ENCODE measurements around the gene SUN1. TPM values are rescaled to one million over a fixed set of nuclear protein-coding genes. Genes with fewer than 3 reads are reported as not detected.

The SUN1 gene
- total RNA-seq, 1 experiment from 2014 or later: 181 TPM

DNA sequence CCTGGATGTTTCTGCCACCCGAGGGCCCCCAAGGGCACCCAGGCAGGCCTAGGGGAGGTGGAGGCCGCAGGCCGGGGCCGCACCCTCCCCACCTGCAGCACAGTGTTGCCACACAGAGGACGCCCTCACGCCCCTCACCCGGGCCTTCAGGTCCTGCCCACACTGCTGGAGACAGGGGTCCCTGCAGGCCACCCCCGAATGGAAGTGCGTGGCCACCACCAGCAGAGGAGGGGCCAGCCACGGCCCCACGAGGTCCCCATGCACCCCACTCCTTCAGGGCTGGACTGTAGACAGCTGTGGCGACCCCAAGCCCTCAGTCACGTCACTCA, 86.8 kb downstream of the SUN1 start (continued):
- TF ChIP-seq TCF7L2 (IDR thresholded peaks at IDR 0.05; ENCODE audit: borderline replicate concordance, extremely low read depth, insufficient read depth, insufficient read length) (no peak), EGR1 (IDR thresholded peaks at IDR 0.05; ENCODE audit: low read depth) (no peak), JUND (IDR thresholded peaks at IDR 0.05) (no peak), YY1 (IDR thresholded peaks at IDR 0.05; ENCODE audit: extremely low read depth, insufficient replicate concordance, low read depth, low read length) (no peak), SP1 (IDR thresholded peaks at IDR 0.05; ENCODE audit: low read depth) (no peak), POLR2A (IDR thresholded peaks at IDR 0.05; ENCODE audit: borderline replicate concordance, extremely low read depth, insufficient read depth, insufficient read length) (no peak)
- TF ChIP-seq, protein P1, sequence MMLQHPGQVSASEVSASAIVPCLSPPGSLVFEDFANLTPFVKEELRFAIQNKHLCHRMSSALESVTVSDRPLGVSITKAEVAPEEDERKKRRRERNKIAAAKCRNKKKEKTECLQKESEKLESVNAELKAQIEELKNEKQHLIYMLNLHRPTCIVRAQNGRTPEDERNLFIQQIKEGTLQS (IDR thresholded peaks at IDR 0.05): no peak

DNA sequence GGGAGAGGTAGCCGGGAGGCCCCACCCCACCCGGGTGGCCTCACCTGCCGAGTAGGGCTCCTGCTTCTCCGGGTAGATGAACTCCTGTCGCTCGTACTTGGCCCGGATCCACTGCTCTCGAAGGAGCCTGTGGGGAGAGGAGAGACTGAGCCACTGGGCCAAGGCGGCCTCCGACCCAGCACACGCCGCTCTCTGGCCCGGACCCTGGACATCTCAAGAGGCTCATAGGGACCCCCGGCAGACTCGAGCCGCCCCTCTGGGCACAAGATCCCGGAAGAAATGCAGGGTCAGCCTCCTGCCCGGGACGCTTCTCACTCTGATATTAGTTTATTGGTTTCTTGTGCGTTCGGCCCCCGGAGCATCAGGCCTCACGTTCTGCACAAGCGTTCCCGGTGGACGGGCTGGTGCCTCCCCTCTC, 87.7 kb downstream of the SUN1 start:
- Histone ChIP-seq H3K27me3 (ENCODE audit: insufficient read depth, low read length) (no peaks in the 10 kb centered on the region), H3K4me2 (ENCODE audit: low read length) (no peak overlapping the region), H3K79me2 (ENCODE audit: insufficient read depth, low read length) (no peaks in the 10 kb centered on the region), H3K36me3 (ENCODE audit: control insufficient read depth in 1 of 2, insufficient read depth in 2 of 2, low read length in 2 of 2) (no peaks in the 10 kb centered on the region), H3K9me2 (ENCODE audit: insufficient read depth) (no peaks in the 10 kb centered on the region), H3K9me3 (ENCODE audit: control insufficient read depth in 1 of 2, insufficient read depth in 1 of 2, low read depth in 1 of 2, low read length in 2 of 2) (no peaks in the 10 kb centered on the region), H2AFZ (ENCODE audit: low read depth, low read length, poor library complexity, severe bottlenecking) (no peak overlapping the region), H3K9ac (ENCODE audit: low read length) (no peak overlapping the region), H4K20me1 (ENCODE audit: insufficient read depth) (no peaks in the 10 kb centered on the region), H3K4me1 (ENCODE audit: control insufficient read depth in 1 of 2, insufficient read depth in 2 of 2, low read length in 2 of 2) (peaks cover 0 to 6% of the 10 kb centered on the region in 2 experiments; a peak in 2 of 4 replicates), H3K27ac (ENCODE audit: low read depth, low read length) (no peak overlapping the region), H3K4me3 (replicated peaks in 1 of 2; ENCODE audit: low read depth in 1 of 2, low read length in 2 of 2) (no peak overlapping the region)
- BruUV-seq (replicated peaks): no TSS peak
- intact Hi-C loops (cut with micrococcal nuclease): no loop called here
- POLR2A ChIA-PET: no interaction called here
- CTCF ChIA-PET: no interaction called here
- RAD21 ChIA-PET (ENCODE audit: low non-redundant PET in 1 of 2, low total read pairs in 2 of 2, uncharacterized antibody in 2 of 2, unreplicated experiment in 2 of 2): no interaction called here
- no peak for TF ChIP-seq SP1 (IDR thresholded peaks at IDR 0.05; ENCODE audit: low read depth)
- no peak for TF ChIP-seq EZH2 (IDR thresholded peaks at IDR 0.05)
- TF ChIP-seq ZNF274 (IDR thresholded peaks at IDR 0.05; ENCODE audit: low read depth, low read length): no peak
- no peak for TF ChIP-seq JUND (IDR thresholded peaks at IDR 0.05)
- no peak for TF ChIP-seq SRF (IDR thresholded peaks at IDR 0.05; ENCODE audit: low read depth)
- no peak for TF ChIP-seq ELF1 (IDR thresholded peaks at IDR 0.05; ENCODE audit: borderline replicate concordance, low read depth)
- TF ChIP-seq, protein P2, sequence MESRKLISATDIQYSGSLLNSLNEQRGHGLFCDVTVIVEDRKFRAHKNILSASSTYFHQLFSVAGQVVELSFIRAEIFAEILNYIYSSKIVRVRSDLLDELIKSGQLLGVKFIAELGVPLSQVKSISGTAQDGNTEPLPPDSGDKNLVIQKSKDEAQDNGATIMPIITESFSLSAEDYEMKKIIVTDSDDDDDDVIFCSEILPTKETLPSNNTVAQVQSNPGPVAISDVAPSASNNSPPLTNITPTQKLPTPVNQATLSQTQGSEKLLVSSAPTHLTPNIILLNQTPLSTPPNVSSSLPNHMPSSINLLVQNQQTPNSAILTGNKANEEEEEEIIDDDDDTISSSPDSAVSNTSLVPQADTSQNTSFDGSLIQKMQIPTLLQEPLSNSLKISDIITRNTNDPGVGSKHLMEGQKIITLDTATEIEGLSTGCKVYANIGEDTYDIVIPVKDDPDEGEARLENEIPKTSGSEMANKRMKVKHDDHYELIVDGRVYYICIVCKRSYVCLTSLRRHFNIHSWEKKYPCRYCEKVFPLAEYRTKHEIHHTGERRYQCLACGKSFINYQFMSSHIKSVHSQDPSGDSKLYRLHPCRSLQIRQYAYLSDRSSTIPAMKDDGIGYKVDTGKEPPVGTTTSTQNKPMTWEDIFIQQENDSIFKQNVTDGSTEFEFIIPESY (IDR thresholded peaks at IDR 0.05; ENCODE audit: extremely low read depth, insufficient replicate concordance, low read length): no peak
- no peak for ATAC-seq
- DNase-seq (ENCODE audit: low read depth, low spot score): no peak
